GM12878 (cell line): ENCODE results near the gene N4BP3. TPM values are rescaled to one million over a fixed set of nuclear protein-coding genes. Genes with fewer than 3 reads are reported as not detected.

Source experiments
- ATAC-seq: fragments of 200-7000 bp; cut with Tn5 transposase; 3 replicates; pipeline ENCODE4 v1.9.1; 2020; ENCODE audit warnings: mild to moderate bottlenecking, moderate library complexity
- BruUV-seq: library from RNA; stranded (reverse); fragments of 400-500 nt; replicated peaks from 2 replicates; lab custom pipeline; 2021; lab: Mats Ljungman, UMichigan
- CTCF ChIA-PET: fragments of 300-600 bp; sonication (Branson Sonifier 250); formaldehyde crosslinking; extraction: SDS; loops from one replicate; lab custom pipeline; 2021; ENCODE audit warnings: inconsistent platforms; lab: Yijun Ruan, JAX
- POLR2A ChIA-PET: fragments of 350-600 bp; formaldehyde crosslinking; extraction: SDS; loops from one replicate; lab custom pipeline; 2021; ENCODE audit warnings: inconsistent platforms; lab: Charles Lee
- RAD21 ChIA-PET: fragments of 300-600 bp; sonication (Branson Sonifier 250); formaldehyde crosslinking; loops from one replicate; lab custom pipeline; 2023; ENCODE audit warnings: antibody characterized with exemption; ENCODE audit not compliant: unreplicated experiment; lab: Charles Lee
- SMC1A ChIA-PET: fragments of 300-600 bp; sonication (Branson Sonifier 250); formaldehyde crosslinking; loops from one replicate; lab custom pipeline; 2023; ENCODE audit not compliant: unreplicated experiment, uncharacterized antibody; lab: Charles Lee
- DNase-seq: peaks from one replicate; pipeline ENCODE4 v3.0.0-alpha.2; 2011; ENCODE audit warnings: low read depth, low spot score
- FAIRE-seq: peaks from 3 replicates; lab custom pipeline; 2011; peaks lifted over from hg19 to GRCh38; lab: Jason Lieb, UNC
- H2AFZ ChIP-seq: 2 replicates; pipeline ENCODE4 v1.6.0; 2011; ENCODE audit warnings: low read depth, low read length, control low read depth; ENCODE audit not compliant: control insufficient read depth
- H3K27ac ChIP-seq: 2 replicates; pipeline ENCODE4 v1.5.1; 2011; ENCODE audit warnings: control low read depth; ENCODE audit not compliant: control insufficient read depth, insufficient read depth
- H3K27me3 ChIP-seq, 2 experiments: replicated peaks in 1 of 2; 2 replicates each; pipeline versions ENCODE4 v1.6.0 to v1.6.1; 2011; ENCODE audit warnings: low read length in 1 of 2; ENCODE audit not compliant: control insufficient read depth in 2 of 2, insufficient read depth in 2 of 2
- H3K36me3 ChIP-seq, 2 experiments: 2 replicates each; pipeline ENCODE4 v1.5.1; 2011; ENCODE audit warnings: low read length in 1 of 2; ENCODE audit not compliant: control insufficient read depth in 2 of 2, insufficient read depth in 2 of 2
- H3K4me1 ChIP-seq: 2 replicates; pipeline ENCODE4 v1.6.1; 2011; ENCODE audit warnings: mild to moderate bottlenecking, low read length, moderate library complexity, mixed read lengths; ENCODE audit not compliant: control insufficient read depth, insufficient read depth
- H3K4me2 ChIP-seq: 2 replicates; pipeline ENCODE4 v1.6.0; 2011; ENCODE audit warnings: control low read depth; ENCODE audit not compliant: control insufficient read depth, insufficient read depth
- H3K4me3 ChIP-seq: fragments of 200-600 bp; sonication (generic); 2 replicates; pipeline ENCODE4 v1.5.1; 2016
- H3K79me2 ChIP-seq: 2 replicates; pipeline ENCODE4 v1.6.0; 2011; ENCODE audit warnings: low read length; ENCODE audit not compliant: control insufficient read depth, insufficient read depth
- H3K9ac ChIP-seq: 2 replicates; pipeline ENCODE4 v1.8.0; 2011; ENCODE audit warnings: low read length, control low read depth, mixed read lengths; ENCODE audit not compliant: control insufficient read depth, insufficient read depth
- H3K9me3 ChIP-seq: replicated peaks from 3 replicates; pipeline ENCODE4 v1.5.1; 2011; ENCODE audit warnings: mild to moderate bottlenecking, low read length; ENCODE audit not compliant: control insufficient read depth, insufficient read depth
- H4K20me1 ChIP-seq: 2 replicates; pipeline ENCODE4 v1.6.0; 2011; ENCODE audit not compliant: control insufficient read depth, insufficient read depth
- CHD4 ChIP-seq: fragments of 200-600 bp; sonication (generic); IDR thresholded peaks from 2 replicates; pipeline ENCODE4 v1.6.1; 2016; ENCODE audit warnings: mild to moderate bottlenecking
- HDAC6 ChIP-seq: fragments of 200-600 bp; sonication (generic); IDR thresholded peaks from one replicate; pipeline ENCODE4 v1.8.0; 2017; ENCODE audit warnings: antibody characterized with exemption; ENCODE audit not compliant: unreplicated experiment
- SMC3 ChIP-seq: IDR thresholded peaks from 2 replicates; pipeline ENCODE4 v1.6.1; 2011; ENCODE audit warnings: low read length, improper control_type of control experiment, borderline replicate concordance
- SREBF1 ChIP-seq: IDR thresholded peaks from 2 replicates; pipeline ENCODE4 v1.6.1; 2012; ENCODE audit warnings: mild to moderate bottlenecking, low read length
- SUPT20H ChIP-seq: IDR thresholded peaks from 2 replicates; pipeline ENCODE4 v1.6.1; 2011; ENCODE audit warnings: low read depth, mild to moderate bottlenecking, low read length, moderate library complexity, borderline replicate concordance; ENCODE audit not compliant: control insufficient read depth
- ZZZ3 ChIP-seq: IDR thresholded peaks from 2 replicates; pipeline ENCODE4 v1.6.1; 2011; ENCODE audit warnings: low read depth; ENCODE audit not compliant: control insufficient read depth, insufficient read length
- WGBS: methylation state at CpG from one replicate; pipeline ENCODE4 v1.1.6; 2016; ENCODE audit warnings: low lambda C conversion rate; ENCODE audit not compliant: insufficient replicate concordance, insufficient coverage; ENCODE audit errors: missing lambda C conversion rate; 5-methylcytosine and 5-hydroxymethylcytosine counted together
- in situ Hi-C: fragments of 300-500 bp; cut with MboI; formaldehyde crosslinking; loops from 9 replicates; pipeline ENCODE4 v1.14.3; 2018; ENCODE audit warnings: mixed read lengths
- intact Hi-C: fragments of 100-400 bp; cut with micrococcal nuclease; formaldehyde crosslinking; loops from one replicate; pipeline ENCODE4 v1.14.2; 2022; ENCODE audit not compliant: unreplicated experiment
- polyA plus RNA-seq, 11 experiments: library from polyadenylated mRNA; depleted of rRNA in 4 of 11; unstranded in 6 of 11; stranded (reverse) in 5 of 11; fragments of >200 nt; fragmentation: Nextera tagmentation in 4 of 11; fragmentation: Illumina TruSeq in 1 of 11; extraction: Ambion mirVana in 4 of 11; extraction: Trizol in 1 of 11; gene quantifications; 1 replicate in 1 of 11; 2 replicates in 10 of 11; pipeline versions ENCODE4 v1.2.1 to v1.2.3, GENCODE V29; 2011 to 2016; ENCODE audit warnings: inconsistent platforms in 2 of 11, missing spikeins in 2 of 11, low read depth in 1 of 11
- total RNA-seq, 4 experiments: library from RNA; depleted of rRNA in 3 of 4; stranded (reverse); fragments of >200 nt in 3 of 4; fragmentation: Illumina TruSeq in 1 of 4; extraction: Trizol in 1 of 4; gene quantifications; 2 replicates each; pipeline versions ENCODE4 v1.2.1 to v1.2.3, GENCODE V29; 2013 to 2021
- TF ChIP-seq, protein P1 (sequence below): IDR thresholded peaks from 2 replicates; pipeline ENCODE4 v1.6.1; 2011; ENCODE audit warnings: low read depth, low read length, improper control_type of control experiment, borderline replicate concordance
- TF ChIP-seq, protein P2 (sequence below): fragments of 450-650 bp; IDR thresholded peaks from 2 replicates; pipeline ENCODE4 v1.6.1; 2016; ENCODE audit warnings: mild to moderate bottlenecking, moderate library complexity, borderline replicate concordance
- TF ChIP-seq, protein P3 (sequence below): IDR thresholded peaks from 2 replicates; pipeline ENCODE4 v1.6.1; 2012; ENCODE audit warnings: improper control_type of control experiment, low read depth, low read length; ENCODE audit not compliant: insufficient replicate concordance
- TF ChIP-seq, protein P4 (sequence below): fragments of 150-350 bp; IDR thresholded peaks from 2 replicates; pipeline ENCODE4 v1.6.1; 2016; ENCODE audit warnings: low read depth, low read length

Gene N4BP3
- total and polyA plus RNA-seq, 10 of the 15 experiments (the other 5 are each of a cell fraction or from before 2014, with no cell fraction given): 0.06 to 13.0 (median 4.3) TPM

DNA sequence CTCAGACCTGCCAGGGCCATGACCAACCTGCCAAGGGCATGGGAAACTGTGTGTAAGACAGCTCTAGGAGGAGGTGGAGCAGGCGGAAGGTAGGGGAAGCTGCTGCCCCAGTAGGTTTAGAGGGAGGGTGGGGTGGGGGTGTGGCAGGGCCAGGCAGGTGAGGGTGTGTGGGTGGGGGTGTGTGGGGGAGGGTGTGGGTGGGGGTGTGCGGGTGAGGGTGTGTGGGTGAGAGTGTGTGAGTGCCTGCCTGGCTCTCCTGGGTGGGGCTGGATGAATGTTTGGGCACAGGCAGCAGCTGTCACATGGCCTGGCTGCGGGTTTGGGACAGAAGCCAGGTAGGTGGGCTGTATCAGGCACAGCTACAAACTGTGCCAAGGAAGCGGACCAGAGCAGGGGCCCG lies 8.8 kb upstream of the N4BP3 start:
- ATAC-seq (no peak), DNase-seq (no peak), FAIRE-seq (no peak)
- Histone ChIP-seq H3K36me3 (no peaks in the 10 kb centered on the region), H3K9me3 (no peaks in the 10 kb centered on the region), H3K4me3 (no peak overlapping the region), H2AFZ (no peak overlapping the region), H3K79me2 (no peaks in the 10 kb centered on the region), H3K4me1 (peaks cover 11% of the 10 kb centered on the region), H3K9ac (no peak overlapping the region), H3K4me2 (no peak overlapping the region), H4K20me1 (no peaks in the 10 kb centered on the region), H3K27me3 (no peaks in the 10 kb centered on the region), H3K27ac (no peak overlapping the region)
- in situ Hi-C loops (no loop called here), intact Hi-C loops (no loop called here)
- SMC1A ChIA-PET: interaction anchor here (0.5 kb wide), 1 partner anchor 12 kb away, joined by 3 read pairs; no protein-coding TSS in a partner anchor
- 28% methylated on average over 4 of the region's 5 CpGs for WGBS
- TF ChIP-seq, protein P1, sequence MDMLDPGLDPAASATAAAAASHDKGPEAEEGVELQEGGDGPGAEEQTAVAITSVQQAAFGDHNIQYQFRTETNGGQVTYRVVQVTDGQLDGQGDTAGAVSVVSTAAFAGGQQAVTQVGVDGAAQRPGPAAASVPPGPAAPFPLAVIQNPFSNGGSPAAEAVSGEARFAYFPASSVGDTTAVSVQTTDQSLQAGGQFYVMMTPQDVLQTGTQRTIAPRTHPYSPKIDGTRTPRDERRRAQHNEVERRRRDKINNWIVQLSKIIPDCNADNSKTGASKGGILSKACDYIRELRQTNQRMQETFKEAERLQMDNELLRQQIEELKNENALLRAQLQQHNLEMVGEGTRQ: no peak
- no peak for TF ChIP-seq ZZZ3
- TF ChIP-seq HDAC6: no peak
- TF ChIP-seq, protein P2, sequence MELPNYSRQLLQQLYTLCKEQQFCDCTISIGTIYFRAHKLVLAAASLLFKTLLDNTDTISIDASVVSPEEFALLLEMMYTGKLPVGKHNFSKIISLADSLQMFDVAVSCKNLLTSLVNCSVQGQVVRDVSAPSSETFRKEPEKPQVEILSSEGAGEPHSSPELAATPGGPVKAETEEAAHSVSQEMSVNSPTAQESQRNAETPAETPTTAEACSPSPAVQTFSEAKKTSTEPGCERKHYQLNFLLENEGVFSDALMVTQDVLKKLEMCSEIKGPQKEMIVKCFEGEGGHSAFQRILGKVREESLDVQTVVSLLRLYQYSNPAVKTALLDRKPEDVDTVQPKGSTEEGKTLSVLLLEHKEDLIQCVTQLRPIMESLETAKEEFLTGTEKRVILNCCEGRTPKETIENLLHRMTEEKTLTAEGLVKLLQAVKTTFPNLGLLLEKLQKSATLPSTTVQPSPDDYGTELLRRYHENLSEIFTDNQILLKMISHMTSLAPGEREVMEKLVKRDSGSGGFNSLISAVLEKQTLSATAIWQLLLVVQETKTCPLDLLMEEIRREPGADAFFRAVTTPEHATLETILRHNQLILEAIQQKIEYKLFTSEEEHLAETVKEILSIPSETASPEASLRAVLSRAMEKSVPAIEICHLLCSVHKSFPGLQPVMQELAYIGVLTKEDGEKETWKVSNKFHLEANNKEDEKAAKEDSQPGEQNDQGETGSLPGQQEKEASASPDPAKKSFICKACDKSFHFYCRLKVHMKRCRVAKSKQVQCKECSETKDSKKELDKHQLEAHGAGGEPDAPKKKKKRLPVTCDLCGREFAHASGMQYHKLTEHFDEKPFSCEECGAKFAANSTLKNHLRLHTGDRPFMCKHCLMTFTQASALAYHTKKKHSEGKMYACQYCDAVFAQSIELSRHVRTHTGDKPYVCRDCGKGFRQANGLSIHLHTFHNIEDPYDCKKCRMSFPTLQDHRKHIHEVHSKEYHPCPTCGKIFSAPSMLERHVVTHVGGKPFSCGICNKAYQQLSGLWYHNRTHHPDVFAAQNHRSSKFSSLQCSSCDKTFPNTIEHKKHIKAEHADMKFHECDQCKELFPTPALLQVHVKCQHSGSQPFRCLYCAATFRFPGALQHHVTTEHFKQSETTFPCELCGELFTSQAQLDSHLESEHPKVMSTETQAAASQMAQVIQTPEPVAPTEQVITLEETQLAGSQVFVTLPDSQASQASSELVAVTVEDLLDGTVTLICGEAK: no peak
- TF ChIP-seq, protein P3, sequence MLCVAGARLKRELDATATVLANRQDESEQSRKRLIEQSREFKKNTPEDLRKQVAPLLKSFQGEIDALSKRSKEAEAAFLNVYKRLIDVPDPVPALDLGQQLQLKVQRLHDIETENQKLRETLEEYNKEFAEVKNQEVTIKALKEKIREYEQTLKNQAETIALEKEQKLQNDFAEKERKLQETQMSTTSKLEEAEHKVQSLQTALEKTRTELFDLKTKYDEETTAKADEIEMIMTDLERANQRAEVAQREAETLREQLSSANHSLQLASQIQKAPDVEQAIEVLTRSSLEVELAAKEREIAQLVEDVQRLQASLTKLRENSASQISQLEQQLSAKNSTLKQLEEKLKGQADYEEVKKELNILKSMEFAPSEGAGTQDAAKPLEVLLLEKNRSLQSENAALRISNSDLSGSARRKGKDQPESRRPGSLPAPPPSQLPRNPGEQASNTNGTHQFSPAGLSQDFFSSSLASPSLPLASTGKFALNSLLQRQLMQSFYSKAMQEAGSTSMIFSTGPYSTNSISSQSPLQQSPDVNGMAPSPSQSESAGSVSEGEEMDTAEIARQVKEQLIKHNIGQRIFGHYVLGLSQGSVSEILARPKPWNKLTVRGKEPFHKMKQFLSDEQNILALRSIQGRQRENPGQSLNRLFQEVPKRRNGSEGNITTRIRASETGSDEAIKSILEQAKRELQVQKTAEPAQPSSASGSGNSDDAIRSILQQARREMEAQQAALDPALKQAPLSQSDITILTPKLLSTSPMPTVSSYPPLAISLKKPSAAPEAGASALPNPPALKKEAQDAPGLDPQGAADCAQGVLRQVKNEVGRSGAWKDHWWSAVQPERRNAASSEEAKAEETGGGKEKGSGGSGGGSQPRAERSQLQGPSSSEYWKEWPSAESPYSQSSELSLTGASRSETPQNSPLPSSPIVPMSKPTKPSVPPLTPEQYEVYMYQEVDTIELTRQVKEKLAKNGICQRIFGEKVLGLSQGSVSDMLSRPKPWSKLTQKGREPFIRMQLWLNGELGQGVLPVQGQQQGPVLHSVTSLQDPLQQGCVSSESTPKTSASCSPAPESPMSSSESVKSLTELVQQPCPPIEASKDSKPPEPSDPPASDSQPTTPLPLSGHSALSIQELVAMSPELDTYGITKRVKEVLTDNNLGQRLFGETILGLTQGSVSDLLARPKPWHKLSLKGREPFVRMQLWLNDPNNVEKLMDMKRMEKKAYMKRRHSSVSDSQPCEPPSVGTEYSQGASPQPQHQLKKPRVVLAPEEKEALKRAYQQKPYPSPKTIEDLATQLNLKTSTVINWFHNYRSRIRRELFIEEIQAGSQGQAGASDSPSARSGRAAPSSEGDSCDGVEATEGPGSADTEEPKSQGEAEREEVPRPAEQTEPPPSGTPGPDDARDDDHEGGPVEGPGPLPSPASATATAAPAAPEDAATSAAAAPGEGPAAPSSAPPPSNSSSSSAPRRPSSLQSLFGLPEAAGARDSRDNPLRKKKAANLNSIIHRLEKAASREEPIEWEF: no peak
- no peak for TF ChIP-seq SREBF1
- no peak for TF ChIP-seq CHD4
- TF ChIP-seq SMC3: no peak
- TF ChIP-seq SUPT20H: no peak
- TF ChIP-seq, protein P4, sequence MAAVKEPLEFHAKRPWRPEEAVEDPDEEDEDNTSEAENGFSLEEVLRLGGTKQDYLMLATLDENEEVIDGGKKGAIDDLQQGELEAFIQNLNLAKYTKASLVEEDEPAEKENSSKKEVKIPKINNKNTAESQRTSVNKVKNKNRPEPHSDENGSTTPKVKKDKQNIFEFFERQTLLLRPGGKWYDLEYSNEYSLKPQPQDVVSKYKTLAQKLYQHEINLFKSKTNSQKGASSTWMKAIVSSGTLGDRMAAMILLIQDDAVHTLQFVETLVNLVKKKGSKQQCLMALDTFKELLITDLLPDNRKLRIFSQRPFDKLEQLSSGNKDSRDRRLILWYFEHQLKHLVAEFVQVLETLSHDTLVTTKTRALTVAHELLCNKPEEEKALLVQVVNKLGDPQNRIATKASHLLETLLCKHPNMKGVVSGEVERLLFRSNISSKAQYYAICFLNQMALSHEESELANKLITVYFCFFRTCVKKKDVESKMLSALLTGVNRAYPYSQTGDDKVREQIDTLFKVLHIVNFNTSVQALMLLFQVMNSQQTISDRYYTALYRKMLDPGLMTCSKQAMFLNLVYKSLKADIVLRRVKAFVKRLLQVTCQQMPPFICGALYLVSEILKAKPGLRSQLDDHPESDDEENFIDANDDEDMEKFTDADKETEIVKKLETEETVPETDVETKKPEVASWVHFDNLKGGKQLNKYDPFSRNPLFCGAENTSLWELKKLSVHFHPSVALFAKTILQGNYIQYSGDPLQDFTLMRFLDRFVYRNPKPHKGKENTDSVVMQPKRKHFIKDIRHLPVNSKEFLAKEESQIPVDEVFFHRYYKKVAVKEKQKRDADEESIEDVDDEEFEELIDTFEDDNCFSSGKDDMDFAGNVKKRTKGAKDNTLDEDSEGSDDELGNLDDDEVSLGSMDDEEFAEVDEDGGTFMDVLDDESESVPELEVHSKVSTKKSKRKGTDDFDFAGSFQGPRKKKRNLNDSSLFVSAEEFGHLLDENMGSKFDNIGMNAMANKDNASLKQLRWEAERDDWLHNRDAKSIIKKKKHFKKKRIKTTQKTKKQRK: no peak
- CTCF ChIA-PET: interaction anchor here (1.1 kb wide), 3 partner anchors 8 to 27 kb away, joined by 3 to 4 read pairs (median 4); no protein-coding TSS in a partner anchor
- RAD21 ChIA-PET: no interaction called here
- POLR2A ChIA-PET: no interaction called here
- BruUV-seq: no TSS peak
